IMR-90 (cell line): ENCODE data around the gene UNC13A.

Experiments used
- CEBPB ChIP-seq: IDR thresholded peaks from 2 replicates; pipeline ENCODE4 v1.6.1; 2012; ENCODE audit warnings: low read depth, low read length, improper control_type of control experiment
- CHD1 ChIP-seq: IDR thresholded peaks from 2 replicates; pipeline ENCODE4 v1.6.1; 2012; ENCODE audit warnings: low read depth, low read length, improper control_type of control experiment
- CTCF ChIP-seq: conservative IDR thresholded peaks from 2 replicates; pipeline ENCODE4 v1.5.1; 2012; ENCODE audit warnings: mild to moderate bottlenecking, low read depth, low read length, improper control_type of control experiment
- FOS ChIP-seq: fragments of 150-350 bp; IDR thresholded peaks from 2 replicates; pipeline ENCODE4 v1.6.1; 2016; ENCODE audit warnings: low read depth, low read length
- MAZ ChIP-seq: IDR thresholded peaks from 2 replicates; pipeline ENCODE4 v1.6.1; 2012; ENCODE audit warnings: low read depth, mild to moderate bottlenecking, low read length, improper control_type of control experiment, moderate library complexity, borderline replicate concordance
- NFE2L2 ChIP-seq: fragments of 150-350 bp; IDR thresholded peaks from 2 replicates; pipeline ENCODE4 v1.6.1; 2016; ENCODE audit warnings: low read depth, mild to moderate bottlenecking, low read length
- POLR2A ChIP-seq: IDR thresholded peaks from 2 replicates; pipeline ENCODE4 v1.6.1; 2012; ENCODE audit warnings: mild to moderate bottlenecking, low read depth, low read length
- RAD21 ChIP-seq: IDR thresholded peaks from 2 replicates; pipeline ENCODE4 v1.6.1; 2012; ENCODE audit warnings: low read length, improper control_type of control experiment
- RFX5 ChIP-seq: IDR thresholded peaks from 2 replicates; pipeline ENCODE4 v1.8.0; 2012; ENCODE audit warnings: low read depth, mild to moderate bottlenecking, low read length, moderate library complexity
- SMC3 ChIP-seq: fragments of 150-350 bp; IDR thresholded peaks from 2 replicates; pipeline ENCODE4 v1.6.1; 2016; ENCODE audit warnings: low read depth, mild to moderate bottlenecking, antibody characterized with exemption, low read length, moderate library complexity
- USF2 ChIP-seq: fragments of 150-350 bp; IDR thresholded peaks from 2 replicates; pipeline ENCODE4 v1.6.1; 2017; ENCODE audit warnings: mild to moderate bottlenecking, antibody characterized with exemption, low read length, low read depth
- TF ChIP-seq, protein P1 (sequence below): fragments of 150-350 bp; IDR thresholded peaks from 2 replicates; pipeline ENCODE4 v1.6.1; 2016; ENCODE audit warnings: low read depth, mild to moderate bottlenecking, low read length, moderate library complexity, borderline replicate concordance

DNA sequence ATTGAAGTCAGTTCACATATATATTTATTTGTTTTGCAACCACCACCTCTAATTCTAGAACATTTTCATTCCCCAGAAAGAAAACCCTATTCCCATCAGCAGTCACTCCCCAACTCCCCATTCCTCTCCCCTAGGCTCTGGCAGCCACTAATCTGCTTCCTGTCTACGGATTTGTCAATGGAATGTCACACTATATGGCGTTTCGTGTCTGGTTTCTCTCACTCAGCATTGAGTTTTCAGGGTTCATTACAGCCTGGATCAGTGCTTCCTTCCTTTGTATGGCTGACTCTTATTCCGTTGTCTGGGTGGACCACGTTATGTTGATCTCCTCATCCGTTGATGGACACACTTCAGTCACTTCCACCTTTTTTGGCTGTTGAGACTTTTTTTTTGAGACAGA lies 123.4 kb downstream of the UNC13A start:
- TF ChIP-seq POLR2A (no peak), CTCF (no peak), CEBPB (no peak), SMC3 (no peak), USF2 (no peak), CHD1 (no peak), RFX5 (no peak), RAD21 (no peak), MAZ (no peak), FOS (no peak), NFE2L2 (no peak)
- TF ChIP-seq, protein P1, sequence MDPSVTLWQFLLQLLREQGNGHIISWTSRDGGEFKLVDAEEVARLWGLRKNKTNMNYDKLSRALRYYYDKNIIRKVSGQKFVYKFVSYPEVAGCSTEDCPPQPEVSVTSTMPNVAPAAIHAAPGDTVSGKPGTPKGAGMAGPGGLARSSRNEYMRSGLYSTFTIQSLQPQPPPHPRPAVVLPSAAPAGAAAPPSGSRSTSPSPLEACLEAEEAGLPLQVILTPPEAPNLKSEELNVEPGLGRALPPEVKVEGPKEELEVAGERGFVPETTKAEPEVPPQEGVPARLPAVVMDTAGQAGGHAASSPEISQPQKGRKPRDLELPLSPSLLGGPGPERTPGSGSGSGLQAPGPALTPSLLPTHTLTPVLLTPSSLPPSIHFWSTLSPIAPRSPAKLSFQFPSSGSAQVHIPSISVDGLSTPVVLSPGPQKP: no peak
